ENCODE data around the gene TSPAN3.

- no peak for TF ChIP-seq CTCF (conservative IDR thresholded peaks at IDR 0.05; ENCODE audit: low read length)
- TF ChIP-seq EZH2phosphoT487 (IDR thresholded peaks at IDR 0.05; ENCODE audit: borderline replicate concordance, low read depth, low read length) = no peak
Measured at GRCh38 chr15:77039848-77040247, 31.1 kb downstream of the TSPAN3 start.

All from OCI-LY7 (cell line).